ENCODE data around the gene NSUN7.

NSUN7 gene

DNA sequence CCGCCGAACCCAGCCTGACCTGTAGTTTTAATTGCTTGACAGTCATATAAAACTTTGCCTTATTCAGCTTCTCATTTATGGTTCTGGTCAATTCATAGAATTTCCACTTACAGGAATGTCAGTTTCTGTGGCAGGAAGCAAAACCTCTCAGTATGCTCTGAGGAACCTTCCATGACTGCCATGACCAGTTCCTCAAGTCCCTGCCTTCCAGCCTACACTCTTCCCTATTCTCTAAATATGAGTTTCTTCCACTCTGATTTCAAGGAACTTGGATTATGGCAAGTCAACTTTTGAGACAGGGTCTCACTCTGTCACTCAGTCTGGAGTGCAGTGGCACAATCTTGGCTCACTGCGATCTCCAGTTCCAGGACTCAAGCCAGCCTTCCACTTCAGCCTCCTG, 26.0 kb upstream of the NSUN7 start:
- no peak overlapping the region for H3K4me3 ChIP-seq (ENCODE audit: low read depth, low read length)
- TF ChIP-seq, protein P1, sequence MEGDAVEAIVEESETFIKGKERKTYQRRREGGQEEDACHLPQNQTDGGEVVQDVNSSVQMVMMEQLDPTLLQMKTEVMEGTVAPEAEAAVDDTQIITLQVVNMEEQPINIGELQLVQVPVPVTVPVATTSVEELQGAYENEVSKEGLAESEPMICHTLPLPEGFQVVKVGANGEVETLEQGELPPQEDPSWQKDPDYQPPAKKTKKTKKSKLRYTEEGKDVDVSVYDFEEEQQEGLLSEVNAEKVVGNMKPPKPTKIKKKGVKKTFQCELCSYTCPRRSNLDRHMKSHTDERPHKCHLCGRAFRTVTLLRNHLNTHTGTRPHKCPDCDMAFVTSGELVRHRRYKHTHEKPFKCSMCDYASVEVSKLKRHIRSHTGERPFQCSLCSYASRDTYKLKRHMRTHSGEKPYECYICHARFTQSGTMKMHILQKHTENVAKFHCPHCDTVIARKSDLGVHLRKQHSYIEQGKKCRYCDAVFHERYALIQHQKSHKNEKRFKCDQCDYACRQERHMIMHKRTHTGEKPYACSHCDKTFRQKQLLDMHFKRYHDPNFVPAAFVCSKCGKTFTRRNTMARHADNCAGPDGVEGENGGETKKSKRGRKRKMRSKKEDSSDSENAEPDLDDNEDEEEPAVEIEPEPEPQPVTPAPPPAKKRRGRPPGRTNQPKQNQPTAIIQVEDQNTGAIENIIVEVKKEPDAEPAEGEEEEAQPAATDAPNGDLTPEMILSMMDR (conservative IDR thresholded peaks at IDR 0.05; ENCODE audit: low read depth, low read length): no peak
- DNase-seq (ENCODE audit: low read depth): no peak

DNA sequence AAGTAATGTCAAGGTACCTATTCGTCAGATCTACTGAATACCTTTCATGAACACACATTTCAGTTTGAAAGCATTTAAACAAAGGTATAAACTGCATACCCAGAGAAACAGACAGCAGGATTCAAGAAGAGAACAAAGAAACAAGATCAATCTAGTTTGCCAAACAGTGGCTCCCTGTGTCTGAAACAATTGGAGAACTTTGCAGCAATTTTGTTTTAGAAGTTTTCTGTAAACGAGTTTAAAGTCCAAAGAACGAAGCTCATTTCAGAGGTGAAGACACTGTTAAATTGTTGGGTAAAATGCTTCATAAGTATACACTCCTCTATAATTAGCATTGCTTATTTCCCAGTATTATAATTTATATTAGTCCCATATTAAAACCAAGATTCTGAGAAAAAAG, 21.4 kb upstream of the NSUN7 start:
- TF ChIP-seq, protein P1 (conservative IDR thresholded peaks at IDR 0.05; ENCODE audit: low read depth, low read length): no peak
- no peak overlapping the region for H3K4me3 ChIP-seq (ENCODE audit: low read depth, low read length)
- DNase-seq (ENCODE audit: low read depth): no peak

DNA sequence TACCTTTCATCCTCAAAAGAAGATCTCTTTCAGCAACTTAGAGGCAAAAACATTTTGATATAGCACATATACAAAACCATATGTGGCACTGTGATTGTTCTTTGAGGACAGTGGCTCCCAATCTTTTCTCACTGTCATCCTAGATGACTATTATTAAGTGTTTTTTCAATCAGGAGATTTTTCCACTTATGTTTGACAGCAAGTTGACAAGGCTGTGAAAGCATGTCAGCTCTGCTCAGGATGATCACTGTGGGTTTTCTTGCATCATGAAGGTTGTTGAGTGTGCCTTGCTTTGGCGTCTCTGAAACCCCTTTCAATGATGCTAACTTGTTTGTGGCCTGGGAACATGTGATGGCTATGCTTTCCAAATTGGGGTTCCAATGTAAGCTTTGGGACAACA, 20.2 kb upstream of the NSUN7 start:
- H3K4me3 ChIP-seq (ENCODE audit: low read depth, low read length): no peak overlapping the region
- DNase-seq (ENCODE audit: low read depth): no peak
- TF ChIP-seq, protein P1 (conservative IDR thresholded peaks at IDR 0.05; ENCODE audit: low read depth, low read length): no peak

DNA sequence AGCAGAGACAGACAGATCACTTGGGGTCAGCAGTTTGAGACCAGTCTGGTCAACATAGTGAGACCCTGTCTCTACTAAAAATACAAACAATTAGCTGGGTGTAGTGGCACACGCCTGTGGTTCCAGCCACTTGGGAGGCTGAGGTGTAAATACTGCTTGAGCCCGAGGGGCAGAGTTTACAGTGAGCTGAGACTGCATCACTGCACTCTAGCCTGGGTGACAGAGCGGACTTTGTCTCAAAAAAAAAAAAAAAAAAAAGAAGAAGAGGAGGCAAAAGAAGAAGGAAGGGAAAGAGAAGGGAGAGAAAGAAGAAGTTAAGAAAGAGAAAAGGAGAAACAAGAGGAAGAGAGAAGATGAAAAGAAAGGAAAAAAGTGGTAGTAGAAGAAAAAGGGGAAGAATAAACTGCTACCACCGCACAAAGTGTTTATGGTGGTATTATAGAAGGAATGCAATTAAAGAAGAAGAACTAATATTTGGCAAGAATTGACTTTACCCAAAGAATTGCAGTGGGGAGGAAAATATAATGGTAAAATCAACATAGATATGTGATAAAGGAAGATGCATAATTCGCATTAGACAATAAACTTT, 19.6 kb upstream of the NSUN7 start:
- H3K4me3 ChIP-seq (ENCODE audit: low read depth, low read length): no peak overlapping the region
- no peak for DNase-seq (ENCODE audit: low read depth)
- TF ChIP-seq, protein P1 (conservative IDR thresholded peaks at IDR 0.05; ENCODE audit: low read depth, low read length): no peak

DNA sequence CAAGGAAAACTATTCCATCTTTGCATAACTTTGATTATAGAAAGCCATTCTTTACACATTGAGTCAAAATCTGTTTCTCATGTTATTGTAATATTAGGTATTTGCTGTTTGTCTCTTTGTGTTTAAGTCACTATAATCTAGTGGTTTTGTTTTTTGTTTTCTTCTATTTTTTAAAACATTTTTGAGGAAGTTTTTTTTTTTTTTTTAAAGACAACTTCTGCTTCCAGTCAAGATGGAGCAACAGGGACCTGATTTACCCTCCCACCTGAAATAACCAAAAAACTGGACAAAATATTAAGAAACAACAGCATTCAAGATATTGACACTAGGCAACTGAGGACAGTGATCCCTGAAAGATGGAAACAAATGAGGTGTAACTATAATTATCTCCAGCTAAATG, 18.4 kb upstream of the NSUN7 start:
- no peak overlapping the region for H3K4me3 ChIP-seq (ENCODE audit: low read depth, low read length)
- TF ChIP-seq, protein P1 (conservative IDR thresholded peaks at IDR 0.05; ENCODE audit: low read depth, low read length): no peak
- no peak for DNase-seq (ENCODE audit: low read depth)

DNA sequence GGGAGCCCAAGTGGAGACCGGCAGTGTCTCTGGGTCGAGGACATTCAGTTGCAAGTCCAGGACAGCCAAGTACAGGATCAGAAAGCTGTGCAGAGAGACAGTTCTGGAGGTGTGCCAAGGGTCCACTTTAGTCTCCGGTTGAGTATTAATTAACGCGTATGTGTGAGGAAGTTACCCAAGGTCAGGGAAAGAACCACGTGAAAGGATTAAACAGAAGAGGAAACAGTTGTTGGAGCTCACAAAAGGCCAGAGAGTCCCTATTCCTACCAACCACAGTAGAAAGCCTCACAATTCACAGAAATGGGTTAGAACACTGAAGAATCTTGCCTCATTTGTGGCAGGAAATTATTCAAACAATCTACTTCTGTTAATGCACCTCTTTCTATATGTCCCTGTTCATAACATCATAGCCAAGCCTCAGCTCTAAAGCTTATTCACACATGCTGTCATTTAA, 17.9 kb upstream of the NSUN7 start:
- H3K4me3 ChIP-seq (ENCODE audit: low read depth, low read length): no peak overlapping the region
- TF ChIP-seq, protein P1 (conservative IDR thresholded peaks at IDR 0.05; ENCODE audit: low read depth, low read length): no peak
- DNase-seq (ENCODE audit: low read depth): no peak

DNA sequence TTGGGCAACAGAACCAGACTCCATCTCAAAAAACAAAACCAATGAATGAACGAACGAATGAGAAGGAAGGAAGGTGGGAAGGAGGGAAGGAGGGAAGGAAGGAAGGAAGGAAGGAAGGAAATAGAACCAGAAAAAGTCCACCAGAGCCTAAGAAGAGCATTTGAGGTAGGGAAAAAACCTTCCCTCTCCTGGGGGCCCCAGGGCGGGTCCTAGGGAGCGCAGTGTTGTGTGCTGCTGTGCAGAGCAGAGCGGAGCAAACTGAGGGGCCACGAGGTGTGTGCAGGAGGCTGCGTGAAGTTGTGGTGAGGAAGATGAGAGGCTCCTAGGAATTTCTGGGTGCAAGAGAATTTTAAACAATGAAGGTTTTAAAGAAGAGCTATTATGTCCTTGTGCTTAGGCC, 16.0 kb upstream of the NSUN7 start:
- DNase-seq (ENCODE audit: low read depth): no peak
- TF ChIP-seq, protein P1 (conservative IDR thresholded peaks at IDR 0.05; ENCODE audit: low read depth, low read length): no peak
- H3K4me3 ChIP-seq (ENCODE audit: low read depth, low read length): no peak overlapping the region

Data from choroid plexus epithelial cell (primary cell).